ENCODE measurements around the gene SPATA21.

The SPATA21 gene

GRCh38 chr1:16450863-16451481 lies 13.7 kb upstream of the SPATA21 start:
- DNase-seq (ENCODE audit: low read depth, low spot score) = no peak
- no peak overlapping the region for H3K27ac ChIP-seq (ENCODE audit: low read length)
- WGBS (ENCODE audit: insufficient coverage, insufficient read length) = no CpG with 5 or more reads among the region's 6 CpGs
- H3K4me3 ChIP-seq (ENCODE audit: low read length) = no peak overlapping the region
- peaks cover 31% of the 10 kb centered on the region for H3K36me3 ChIP-seq (ENCODE audit: control insufficient read depth, insufficient read depth, low read length)
- H3K4me1 ChIP-seq (ENCODE audit: control insufficient read depth, insufficient read depth, low read length) = no peaks in the 10 kb centered on the region
- no peaks in the 10 kb centered on the region for H3K9me3 ChIP-seq (ENCODE audit: control insufficient read depth, insufficient read depth, low read length)
- H3K27me3 ChIP-seq (ENCODE audit: control insufficient read depth, insufficient read depth, low read length) = no peaks in the 10 kb centered on the region

GRCh38 chr1:16449666-16450065 lies 12.4 kb upstream of the SPATA21 start:
- WGBS (ENCODE audit: insufficient coverage, insufficient read length) = no CpG with 5 or more reads among the region's 5 CpGs
- Histone ChIP-seq H3K36me3 (ENCODE audit: control insufficient read depth, insufficient read depth, low read length) (peaks cover 29% of the 10 kb centered on the region), H3K9me3 (ENCODE audit: control insufficient read depth, insufficient read depth, low read length) (no peaks in the 10 kb centered on the region), H3K27ac (ENCODE audit: low read length) (no peak overlapping the region), H3K4me1 (ENCODE audit: control insufficient read depth, insufficient read depth, low read length) (no peaks in the 10 kb centered on the region), H3K4me3 (ENCODE audit: low read length) (no peak overlapping the region), H3K27me3 (ENCODE audit: control insufficient read depth, insufficient read depth, low read length) (no peaks in the 10 kb centered on the region)
- no peak for DNase-seq (ENCODE audit: low read depth, low spot score)

GRCh38 chr1:16449065-16449464 lies 11.8 kb upstream of the SPATA21 start:
- no peak overlapping the region for H3K27ac ChIP-seq (ENCODE audit: low read length)
- no CpG with 5 or more reads among the region's 4 CpGs for whole genome bisulfite sequencing (ENCODE audit: insufficient coverage, insufficient read length)
- H3K4me3 ChIP-seq (ENCODE audit: low read length) = no peak overlapping the region
- DNase-seq (ENCODE audit: low read depth, low spot score) = no peak
- H3K4me1 ChIP-seq (ENCODE audit: control insufficient read depth, insufficient read depth, low read length) = no peaks in the 10 kb centered on the region
- H3K36me3 ChIP-seq (ENCODE audit: control insufficient read depth, insufficient read depth, low read length) = peaks cover 29% of the 10 kb centered on the region
- H3K9me3 ChIP-seq (ENCODE audit: control insufficient read depth, insufficient read depth, low read length) = no peaks in the 10 kb centered on the region
- no peaks in the 10 kb centered on the region for H3K27me3 ChIP-seq (ENCODE audit: control insufficient read depth, insufficient read depth, low read length)

- no peak for DNase-seq (ENCODE audit: low read depth, low spot score)
- Histone ChIP-seq H3K4me1 (ENCODE audit: control insufficient read depth, insufficient read depth, low read length) (no peaks in the 10 kb centered on the region), H3K9me3 (ENCODE audit: control insufficient read depth, insufficient read depth, low read length) (no peaks in the 10 kb centered on the region), H3K36me3 (ENCODE audit: control insufficient read depth, insufficient read depth, low read length) (peaks cover 29% of the 10 kb centered on the region), H3K27ac (ENCODE audit: low read length) (no peak overlapping the region), H3K4me3 (ENCODE audit: low read length) (no peak overlapping the region), H3K27me3 (ENCODE audit: control insufficient read depth, insufficient read depth, low read length) (no peaks in the 10 kb centered on the region)
- WGBS (ENCODE audit: insufficient coverage, insufficient read length) = no CpG with 5 or more reads among the region's 9 CpGs
Measured at GRCh38 chr1:16447641-16448040, 10.4 kb upstream of the SPATA21 start.

- Histone ChIP-seq H3K27ac (ENCODE audit: low read length) (no peak overlapping the region), H3K36me3 (ENCODE audit: control insufficient read depth, insufficient read depth, low read length) (peaks cover 24% of the 10 kb centered on the region), H3K27me3 (ENCODE audit: control insufficient read depth, insufficient read depth, low read length) (peaks cover 2% of the 10 kb centered on the region; the same call in 1 of the 2 replicates), H3K4me1 (ENCODE audit: control insufficient read depth, insufficient read depth, low read length) (no peaks in the 10 kb centered on the region), H3K9me3 (ENCODE audit: control insufficient read depth, insufficient read depth, low read length) (no peaks in the 10 kb centered on the region), H3K4me3 (ENCODE audit: low read length) (no peak overlapping the region)
- DNase-seq (ENCODE audit: low read depth, low spot score) = no peak
- WGBS (ENCODE audit: insufficient coverage, insufficient read length) = no CpG with 5 or more reads among the region's 10 CpGs
Measured at GRCh38 chr1:16446116-16446515, 8.9 kb upstream of the SPATA21 start.

- peaks cover 21% of the 10 kb centered on the region for H3K36me3 ChIP-seq (ENCODE audit: control insufficient read depth, insufficient read depth, low read length)
- H3K27me3 ChIP-seq (ENCODE audit: control insufficient read depth, insufficient read depth, low read length) = peaks cover 2% of the 10 kb centered on the region; the same call in 1 of the 2 replicates
- H3K9me3 ChIP-seq (ENCODE audit: control insufficient read depth, insufficient read depth, low read length) = no peaks in the 10 kb centered on the region
- no peaks in the 10 kb centered on the region for H3K4me1 ChIP-seq (ENCODE audit: control insufficient read depth, insufficient read depth, low read length)
- H3K4me3 ChIP-seq (ENCODE audit: low read length) = no peak overlapping the region
- no CpG with 5 or more reads among the region's 4 CpGs for WGBS (ENCODE audit: insufficient coverage, insufficient read length)
- no peak for DNase-seq (ENCODE audit: low read depth, low spot score)
- H3K27ac ChIP-seq (ENCODE audit: low read length) = no peak overlapping the region
Measured at GRCh38 chr1:16445052-16445451, 7.8 kb upstream of the SPATA21 start.

GRCh38 chr1:16443975-16444770 lies 6.9 kb upstream of the SPATA21 start:
- H3K36me3 ChIP-seq (ENCODE audit: control insufficient read depth, insufficient read depth, low read length) = peaks cover 20% of the 10 kb centered on the region
- no peak overlapping the region for H3K27ac ChIP-seq (ENCODE audit: low read length)
- no peaks in the 10 kb centered on the region for H3K4me1 ChIP-seq (ENCODE audit: control insufficient read depth, insufficient read depth, low read length)
- H3K27me3 ChIP-seq (ENCODE audit: control insufficient read depth, insufficient read depth, low read length) = peaks cover 2% of the 10 kb centered on the region; the same call in 1 of the 2 replicates
- no peak for DNase-seq (ENCODE audit: low read depth, low spot score)
- WGBS (ENCODE audit: insufficient coverage, insufficient read length) = no CpG with 5 or more reads among the region's 14 CpGs
- no peak overlapping the region for H3K4me3 ChIP-seq (ENCODE audit: low read length)
- no peaks in the 10 kb centered on the region for H3K9me3 ChIP-seq (ENCODE audit: control insufficient read depth, insufficient read depth, low read length)

GRCh38 chr1:16442941-16443340 lies 5.7 kb upstream of the SPATA21 start:
- H3K36me3 ChIP-seq (ENCODE audit: control insufficient read depth, insufficient read depth, low read length) = peaks cover 7% of the 10 kb centered on the region; the same call in 1 of the 2 replicates
- WGBS (ENCODE audit: insufficient coverage, insufficient read length) = no CpG with 5 or more reads among the region's 2 CpGs

GRCh38 chr1:16442265-16442664 lies 5.0 kb upstream of the SPATA21 start:
- H3K4me1 ChIP-seq (ENCODE audit: control insufficient read depth, insufficient read depth, low read length) = no peaks in the 10 kb centered on the region
- no peak overlapping the region for H3K4me3 ChIP-seq (ENCODE audit: low read length)
- H3K27me3 ChIP-seq (ENCODE audit: control insufficient read depth, insufficient read depth, low read length) = peaks cover 2% of the 10 kb centered on the region; the same call in 1 of the 2 replicates
- H3K27ac ChIP-seq (ENCODE audit: low read length) = no peak overlapping the region
- peaks cover 3% of the 10 kb centered on the region; the same call in 1 of the 2 replicates for H3K36me3 ChIP-seq (ENCODE audit: control insufficient read depth, insufficient read depth, low read length)
- H3K9me3 ChIP-seq (ENCODE audit: control insufficient read depth, insufficient read depth, low read length) = no peaks in the 10 kb centered on the region
- no peak for DNase-seq (ENCODE audit: low read depth, low spot score)
- WGBS (ENCODE audit: insufficient coverage, insufficient read length) = no CpG with 5 or more reads among the region's 7 CpGs

More at GRCh38 chr1:16442941-16443340, 5.7 kb upstream of the SPATA21 start:
- no peak overlapping the region for H3K4me3 ChIP-seq (ENCODE audit: low read length)
- no peaks in the 10 kb centered on the region for H3K9me3 ChIP-seq (ENCODE audit: control insufficient read depth, insufficient read depth, low read length)
- no peak overlapping the region for H3K27ac ChIP-seq (ENCODE audit: low read length)
- no peaks in the 10 kb centered on the region for H3K4me1 ChIP-seq (ENCODE audit: control insufficient read depth, insufficient read depth, low read length)
- no peak for DNase-seq (ENCODE audit: low read depth, low spot score)
- peaks cover 2% of the 10 kb centered on the region; the same call in 1 of the 2 replicates for H3K27me3 ChIP-seq (ENCODE audit: control insufficient read depth, insufficient read depth, low read length)

- H3K27me3 ChIP-seq (ENCODE audit: control insufficient read depth, insufficient read depth, low read length) = peaks cover 2% of the 10 kb centered on the region; the same call in 1 of the 2 replicates
- H3K36me3 ChIP-seq (ENCODE audit: control insufficient read depth, insufficient read depth, low read length) = 0 out of 2 replicates have a peak, but pooled peaks cover under 1% of the 10 kb centered on the region
- H3K4me3 ChIP-seq (ENCODE audit: low read length) = peak overlapping the region; percentile 91; the same call in 1 of the 2 replicates
- H3K9me3 ChIP-seq (ENCODE audit: control insufficient read depth, insufficient read depth, low read length) = no peaks in the 10 kb centered on the region
- no peak for DNase-seq (ENCODE audit: low read depth, low spot score)
- WGBS (ENCODE audit: insufficient coverage, insufficient read length) = no CpG with 5 or more reads among the region's 12 CpGs
- no peak overlapping the region for H3K27ac ChIP-seq (ENCODE audit: low read length)
- no peaks in the 10 kb centered on the region for H3K4me1 ChIP-seq (ENCODE audit: control insufficient read depth, insufficient read depth, low read length)
Measured at GRCh38 chr1:16441282-16441665, 4.0 kb upstream of the SPATA21 start.

Measured in iPS DF 6.9 (cell line).